ENCODE measurements around the gene SLC14A1.

- no peak for TF ChIP-seq ZC3H10 (CRISPR knock-in tag; IDR thresholded peaks at IDR 0.05)
- TF ChIP-seq PATZ1 (CRISPR knock-in tag; IDR thresholded peaks at IDR 0.05; ENCODE audit: borderline replicate concordance), result no peak
- TF ChIP-seq RARB (CRISPR knock-in tag; IDR thresholded peaks at IDR 0.05), result no peak
- no peak for TF ChIP-seq ZFP30 (CRISPR knock-in tag; IDR thresholded peaks at IDR 0.05)
- TF ChIP-seq TCF4 (CRISPR knock-in tag; IDR thresholded peaks at IDR 0.05; ENCODE audit: borderline replicate concordance), result no peak
- TF ChIP-seq ESRRG (CRISPR knock-in tag; IDR thresholded peaks at IDR 0.05), result no peak
- no peak for TF ChIP-seq GLIS3 (CRISPR knock-in tag; IDR thresholded peaks at IDR 0.05)
- TF ChIP-seq CREB5 (CRISPR knock-in tag; IDR thresholded peaks at IDR 0.05; ENCODE audit: low read depth), result no peak
- TF ChIP-seq ISL1 (CRISPR knock-in tag; IDR thresholded peaks at IDR 0.05), result no peak
Observed at GRCh38 chr18:45724601-45725000, 620 bp downstream of the SLC14A1 start.
